GM21390 (cell line): ENCODE measurements around the gene HSPH1.
"Not testable (repeated sequence)": the region's sequence is repeated elsewhere in the genome, so short reads cannot be mapped to it uniquely, and the experiment has no call there.

Source experiments
- ATAC-seq: cut with Tn5 transposase; IDR thresholded peaks from one replicate; pipeline ENCODE4 v1.9.1; 2021; ENCODE audit not compliant: unreplicated experiment

The HSPH1 gene

DNA sequence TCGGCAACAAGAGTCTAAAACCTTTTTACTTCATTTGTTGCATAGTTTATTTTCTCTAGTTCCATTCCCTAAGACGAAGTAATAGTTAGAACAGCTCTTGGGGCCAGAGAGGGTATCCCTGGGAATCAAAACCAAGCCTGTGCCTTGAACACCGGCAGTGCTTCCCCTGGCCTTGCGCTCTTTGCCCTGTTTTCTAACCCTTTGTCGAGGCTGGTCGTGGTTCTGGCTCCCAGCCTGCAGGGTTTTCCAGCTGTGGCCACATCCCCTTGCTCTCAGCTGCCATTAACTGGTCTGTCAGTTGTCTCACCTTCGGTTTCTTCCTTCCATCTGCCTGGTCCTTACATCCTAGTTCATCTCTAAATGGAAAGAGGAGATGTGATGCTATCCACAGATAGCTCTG is 61.0 kb downstream of the HSPH1 start:
- no peak for ATAC-seq

DNA sequence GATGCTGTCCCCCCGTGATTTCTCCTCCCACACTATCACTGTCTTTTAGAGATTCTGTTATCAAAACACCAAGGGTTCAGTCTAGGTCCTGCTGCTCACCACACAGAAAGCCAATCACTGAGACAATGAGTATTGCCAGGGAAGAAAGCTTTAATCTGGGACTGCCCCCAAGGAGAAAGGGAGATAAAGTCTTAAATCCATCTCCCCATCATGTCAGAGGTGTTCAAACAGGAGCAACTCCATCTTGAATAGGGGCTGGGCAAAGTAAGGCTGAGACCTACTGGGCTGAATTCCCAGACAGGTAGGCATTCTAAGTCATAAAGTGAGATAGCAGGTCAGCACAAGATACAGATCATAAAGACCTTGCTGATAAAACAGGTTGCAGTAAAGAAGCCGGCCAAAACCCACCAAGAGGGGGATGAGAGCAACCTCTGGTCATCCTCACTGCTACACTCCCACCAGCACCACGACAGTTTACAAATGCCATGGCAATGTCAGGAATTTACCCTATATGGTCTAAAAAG is 63.7 kb downstream of the HSPH1 start:
- not testable (repeated sequence) for ATAC-seq

DNA sequence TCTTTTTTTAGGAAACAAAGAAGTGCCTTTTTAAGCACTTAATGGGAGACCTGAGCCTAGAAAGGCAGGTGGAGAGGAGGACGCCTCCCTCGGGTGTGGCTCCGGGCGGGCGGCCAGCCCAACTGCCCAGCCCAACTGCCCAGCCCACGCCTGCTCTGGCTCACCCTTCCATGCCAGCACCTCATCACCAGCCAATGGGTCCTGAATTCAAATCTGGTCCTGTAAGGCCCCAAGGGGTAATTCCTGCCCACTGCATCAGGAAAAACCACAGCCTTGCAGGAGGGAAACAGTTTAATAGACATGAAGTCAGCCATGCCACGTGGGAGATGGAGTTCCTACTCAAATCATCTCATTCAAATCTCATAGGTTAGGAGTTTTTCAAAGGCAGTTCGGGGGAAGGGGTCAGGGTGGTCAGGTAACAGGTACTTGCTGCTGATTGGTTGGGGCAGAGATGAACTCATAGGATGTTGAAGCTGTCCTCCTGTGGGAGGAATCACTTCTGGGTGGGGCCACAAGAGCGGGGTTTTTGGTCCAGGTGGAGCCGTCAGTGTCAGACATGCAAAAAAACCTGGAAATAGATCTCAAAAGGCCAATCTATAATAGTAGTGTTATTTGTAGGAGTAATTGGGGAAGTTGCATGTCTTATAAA is 64.9 kb downstream of the HSPH1 start:
- ATAC-seq, result no peak

DNA sequence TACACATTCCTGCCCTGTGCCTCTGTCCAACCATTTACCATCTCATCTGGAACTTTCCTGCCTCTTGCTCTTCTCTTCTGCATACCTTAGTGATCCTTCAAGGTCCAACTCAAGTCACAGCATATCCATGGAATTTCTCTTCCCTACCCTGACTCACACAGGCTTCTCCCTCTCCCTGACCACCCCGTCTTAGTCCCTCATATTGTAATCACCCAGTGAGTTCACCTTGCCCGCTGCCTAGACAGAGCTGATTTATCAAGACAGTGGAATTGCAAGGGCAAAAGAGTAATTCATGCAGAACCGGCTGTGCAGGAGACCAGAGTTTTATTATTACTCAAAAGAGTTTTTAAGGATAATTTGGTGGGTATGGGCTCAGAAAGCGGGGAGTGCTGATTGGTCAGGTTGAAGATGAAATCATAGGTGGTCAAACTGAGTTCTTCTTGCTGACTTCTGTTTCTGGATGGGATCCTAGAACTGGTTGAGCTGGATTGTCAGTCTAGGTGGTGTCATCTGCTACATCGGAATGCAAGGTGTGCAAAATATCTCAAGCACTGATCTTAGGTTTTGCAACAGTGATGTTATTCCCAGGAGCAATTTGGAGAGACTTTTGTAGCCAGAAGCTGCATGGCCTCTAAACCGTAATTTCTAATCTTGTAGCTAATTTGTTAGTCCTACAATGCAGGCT is 67.2 kb downstream of the HSPH1 start:
- ATAC-seq, result no peak

DNA sequence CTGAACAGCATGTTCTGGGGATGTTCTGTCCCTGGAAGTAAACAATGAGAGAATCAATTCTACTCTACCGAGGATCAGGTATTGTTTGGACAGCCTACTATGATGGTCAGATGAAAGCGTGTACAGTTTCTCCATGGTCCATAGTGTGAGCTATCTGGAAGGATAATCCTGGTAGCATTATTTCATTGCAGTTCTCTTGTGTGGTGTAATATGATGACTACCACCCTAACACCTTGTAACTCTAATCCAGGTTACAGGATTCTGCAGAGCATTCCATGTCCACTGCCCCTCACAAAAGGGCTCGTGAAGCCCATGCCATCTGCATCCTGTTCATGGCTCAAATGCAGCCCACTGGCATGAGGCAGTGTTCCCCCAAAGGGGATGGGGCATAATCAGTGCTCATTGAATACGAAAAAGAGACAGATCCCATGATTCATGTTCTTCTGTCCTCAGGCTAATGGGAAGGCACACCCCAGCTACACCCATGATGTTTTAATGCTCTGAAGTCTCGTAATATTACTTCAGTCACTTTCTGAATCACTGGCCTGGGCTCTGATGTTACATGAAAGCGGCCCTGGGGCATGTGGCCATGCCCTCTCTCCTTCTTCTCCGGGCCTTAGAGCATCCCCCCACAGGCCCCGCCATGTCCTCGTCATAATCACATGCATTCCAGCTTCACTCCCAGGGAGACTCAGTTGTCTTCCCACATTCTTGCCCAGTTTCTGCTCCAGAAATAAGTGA is 68.4 kb downstream of the HSPH1 start:
- no peak for ATAC-seq

DNA sequence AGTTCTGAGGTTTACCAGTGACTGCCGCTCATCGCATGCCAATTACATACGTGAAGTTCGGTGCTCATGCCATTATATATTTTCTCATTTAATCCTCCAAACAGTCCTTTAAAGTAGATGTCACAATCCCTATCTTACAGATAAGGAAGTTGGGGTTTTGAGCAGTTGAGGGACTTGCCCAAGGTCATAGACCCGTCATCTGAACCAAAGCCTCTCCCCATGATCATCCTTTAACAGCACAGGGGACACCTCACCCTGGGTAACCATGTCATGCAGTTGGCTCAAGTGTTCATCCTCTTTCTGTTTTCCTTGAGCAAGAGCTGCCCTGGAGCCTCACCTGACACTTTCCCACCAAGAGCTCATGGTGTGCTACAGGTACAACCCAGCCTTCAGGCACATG is 69.1 kb downstream of the HSPH1 start:
- ATAC-seq, result no peak

DNA sequence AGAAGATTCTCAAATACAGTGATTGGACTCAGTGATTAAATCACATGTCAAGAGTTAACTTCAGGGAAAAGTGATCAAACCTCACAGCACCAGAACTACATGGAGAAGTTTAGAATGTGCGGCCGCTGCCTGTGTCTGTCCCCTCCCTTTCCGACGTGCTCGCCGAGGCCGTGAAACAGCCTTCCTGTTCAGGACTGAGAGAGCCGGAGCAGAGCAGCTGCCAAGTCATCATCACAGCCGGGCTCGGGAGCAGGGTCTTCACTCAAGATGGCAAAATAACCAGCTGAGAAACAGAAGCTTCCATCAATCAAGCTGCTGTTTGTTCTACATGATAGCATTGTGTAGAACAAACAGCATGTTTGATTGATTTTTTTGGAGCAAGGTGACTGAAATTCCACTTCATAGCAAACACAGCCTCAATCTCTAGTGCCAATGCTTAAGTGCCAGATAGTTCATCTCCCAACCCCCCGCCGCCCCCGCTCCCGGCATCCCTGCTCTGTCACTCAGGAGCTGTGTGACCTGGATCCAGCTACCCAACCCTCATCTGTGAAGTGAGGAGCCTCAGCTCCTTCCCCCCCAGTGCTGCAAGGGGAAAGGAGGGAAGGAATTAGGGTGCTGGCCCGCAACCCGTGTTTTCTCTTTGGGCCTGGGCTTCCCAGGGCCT is 70.6 kb downstream of the HSPH1 start:
- ATAC-seq, result no peak

DNA sequence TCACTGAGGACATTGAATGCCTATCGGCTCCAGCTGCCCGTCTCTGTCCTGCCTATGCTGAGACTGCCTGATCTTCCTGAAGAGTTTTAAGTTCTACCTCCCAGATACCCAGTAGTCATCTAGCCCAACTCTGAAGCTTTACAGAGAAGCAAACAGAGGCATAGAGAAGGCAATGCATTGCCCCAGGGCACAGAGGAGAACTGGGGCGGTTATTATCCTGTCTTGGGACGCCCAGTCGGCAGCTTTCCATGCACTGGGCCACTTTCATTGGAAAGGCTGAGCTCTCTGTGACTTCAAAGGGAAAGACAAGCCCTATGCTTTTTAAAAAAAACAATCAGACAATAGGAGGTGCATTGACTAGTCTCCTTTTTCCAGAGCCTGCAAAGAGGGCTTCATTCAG is 71.6 kb downstream of the HSPH1 start:
- ATAC-seq, result no peak

DNA sequence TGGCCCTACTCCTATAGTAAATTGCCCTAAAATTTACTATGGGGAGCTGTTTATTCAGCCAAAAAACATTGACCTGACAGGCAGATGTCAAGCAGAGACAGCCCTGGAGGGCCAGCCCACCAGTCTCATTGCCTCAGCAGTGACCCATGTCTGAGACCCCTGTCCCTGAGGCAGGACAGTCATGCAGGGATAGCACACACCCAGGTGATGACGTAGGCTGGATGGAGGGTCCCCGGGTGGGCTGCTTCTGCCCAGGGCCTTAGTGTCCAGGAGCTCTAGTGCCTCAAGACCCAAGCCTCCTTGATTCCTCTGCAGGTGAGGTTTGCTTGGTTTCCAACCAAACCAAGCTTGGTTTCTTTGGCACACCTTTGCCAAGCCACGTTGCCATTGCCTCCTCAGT is 72.1 kb downstream of the HSPH1 start:
- ATAC-seq, result no peak

DNA sequence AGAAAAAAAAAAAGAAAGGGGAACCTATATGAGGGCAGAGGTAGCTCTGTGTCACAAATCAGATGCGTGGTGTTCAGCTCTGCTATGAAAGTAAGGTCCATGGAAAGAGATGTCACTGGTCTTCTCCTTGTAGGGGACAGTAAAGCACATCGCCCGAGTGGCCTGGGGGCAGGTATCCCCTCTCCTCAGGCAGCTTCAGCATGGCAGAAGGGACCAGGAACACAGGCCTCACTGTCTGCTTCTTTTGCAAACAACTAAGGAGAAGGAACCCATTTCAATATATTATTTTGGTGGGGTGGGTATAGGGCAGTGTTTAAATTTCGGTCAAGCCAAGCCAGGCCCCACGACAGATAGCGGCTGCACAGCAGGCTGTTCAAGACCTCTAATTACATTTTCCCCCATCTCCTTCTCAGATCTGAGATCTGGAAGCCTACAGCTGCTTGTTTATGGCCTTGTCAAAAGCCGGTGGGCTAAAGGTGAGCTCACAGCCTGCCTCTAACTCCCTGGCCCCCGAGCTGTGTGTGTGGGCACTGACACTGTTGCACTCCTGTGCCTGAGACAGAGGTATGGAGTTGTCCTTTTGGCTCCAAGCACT is 72.8 kb downstream of the HSPH1 start:
- ATAC-seq, result no peak
